Subcutaneous adipose tissue (tissue), 4 donors: ENCODE data around the gene HADH. TPM values are rescaled to one million over a fixed set of nuclear protein-coding genes. Genes with fewer than 3 reads are reported as not detected.

Experiments used
- total RNA-seq, 4 donors: library from RNA; depleted of rRNA; stranded (reverse); fragments of >200 nt; gene quantifications; one replicate each; pipeline ENCODE4 v1.1.0, GENCODE V29; 2016
- TF ChIP-seq, protein P1 (sequence below): fragments of 450-650 bp; IDR thresholded peaks from one replicate; pipeline ENCODE4 v1.5.1; 2016; ENCODE audit warnings: low read depth, mild to moderate bottlenecking, control low read depth, antibody characterized with exemption, moderate library complexity

The HADH gene
- total RNA-seq, 4 donors from 2014 or later = 184 to 303 (median 188) TPM

DNA sequence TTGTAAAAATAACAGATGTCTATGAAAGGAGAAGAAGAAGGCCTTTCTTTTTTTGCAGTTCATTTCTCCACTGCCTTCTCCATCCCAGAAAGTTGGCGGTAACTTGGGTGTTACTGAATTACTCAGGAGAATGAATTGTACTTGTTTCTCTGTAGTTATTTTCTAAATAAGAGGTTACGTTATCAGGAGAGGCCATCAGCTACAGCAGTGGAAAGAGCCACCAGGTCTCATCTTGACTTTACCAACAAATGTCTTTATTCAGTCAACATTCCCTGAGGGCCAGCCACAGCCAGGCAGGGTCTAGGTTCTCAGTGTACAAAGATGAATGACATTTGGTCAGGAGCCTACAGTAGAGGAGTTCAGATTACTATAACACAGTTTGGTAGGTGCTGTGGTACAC is 8.1 kb downstream of the HADH start:
- TF ChIP-seq, protein P1, sequence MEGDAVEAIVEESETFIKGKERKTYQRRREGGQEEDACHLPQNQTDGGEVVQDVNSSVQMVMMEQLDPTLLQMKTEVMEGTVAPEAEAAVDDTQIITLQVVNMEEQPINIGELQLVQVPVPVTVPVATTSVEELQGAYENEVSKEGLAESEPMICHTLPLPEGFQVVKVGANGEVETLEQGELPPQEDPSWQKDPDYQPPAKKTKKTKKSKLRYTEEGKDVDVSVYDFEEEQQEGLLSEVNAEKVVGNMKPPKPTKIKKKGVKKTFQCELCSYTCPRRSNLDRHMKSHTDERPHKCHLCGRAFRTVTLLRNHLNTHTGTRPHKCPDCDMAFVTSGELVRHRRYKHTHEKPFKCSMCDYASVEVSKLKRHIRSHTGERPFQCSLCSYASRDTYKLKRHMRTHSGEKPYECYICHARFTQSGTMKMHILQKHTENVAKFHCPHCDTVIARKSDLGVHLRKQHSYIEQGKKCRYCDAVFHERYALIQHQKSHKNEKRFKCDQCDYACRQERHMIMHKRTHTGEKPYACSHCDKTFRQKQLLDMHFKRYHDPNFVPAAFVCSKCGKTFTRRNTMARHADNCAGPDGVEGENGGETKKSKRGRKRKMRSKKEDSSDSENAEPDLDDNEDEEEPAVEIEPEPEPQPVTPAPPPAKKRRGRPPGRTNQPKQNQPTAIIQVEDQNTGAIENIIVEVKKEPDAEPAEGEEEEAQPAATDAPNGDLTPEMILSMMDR = no peak

DNA sequence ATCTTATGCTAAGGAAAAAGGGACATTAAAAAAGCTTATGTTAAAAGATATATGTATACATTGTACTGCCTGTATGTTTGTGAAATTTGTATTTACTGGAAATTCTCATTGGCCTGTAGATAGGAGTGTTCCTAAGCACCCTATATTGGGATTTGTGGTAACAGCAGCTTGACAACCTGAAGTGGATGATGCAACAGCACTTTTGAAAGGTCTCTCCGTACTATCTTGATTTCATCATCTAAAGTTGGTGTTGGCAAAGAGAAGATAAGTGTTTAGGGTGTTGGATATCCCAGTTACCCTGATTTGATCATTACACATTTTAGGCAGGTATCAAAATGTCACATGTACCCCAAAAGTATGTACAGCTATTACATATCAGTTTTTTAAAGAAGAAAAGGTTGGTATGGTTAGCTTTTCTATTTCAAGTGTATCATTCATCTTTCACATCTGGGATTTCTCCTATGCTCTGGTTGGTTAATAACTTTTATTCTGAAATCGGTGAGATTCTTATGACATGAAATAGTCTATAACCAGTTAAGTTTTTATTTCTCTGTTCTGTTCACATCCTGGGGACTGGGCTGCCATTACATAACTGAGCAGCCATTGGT is 10.3 kb downstream of the HADH start:
- TF ChIP-seq, protein P1 = no peak

DNA sequence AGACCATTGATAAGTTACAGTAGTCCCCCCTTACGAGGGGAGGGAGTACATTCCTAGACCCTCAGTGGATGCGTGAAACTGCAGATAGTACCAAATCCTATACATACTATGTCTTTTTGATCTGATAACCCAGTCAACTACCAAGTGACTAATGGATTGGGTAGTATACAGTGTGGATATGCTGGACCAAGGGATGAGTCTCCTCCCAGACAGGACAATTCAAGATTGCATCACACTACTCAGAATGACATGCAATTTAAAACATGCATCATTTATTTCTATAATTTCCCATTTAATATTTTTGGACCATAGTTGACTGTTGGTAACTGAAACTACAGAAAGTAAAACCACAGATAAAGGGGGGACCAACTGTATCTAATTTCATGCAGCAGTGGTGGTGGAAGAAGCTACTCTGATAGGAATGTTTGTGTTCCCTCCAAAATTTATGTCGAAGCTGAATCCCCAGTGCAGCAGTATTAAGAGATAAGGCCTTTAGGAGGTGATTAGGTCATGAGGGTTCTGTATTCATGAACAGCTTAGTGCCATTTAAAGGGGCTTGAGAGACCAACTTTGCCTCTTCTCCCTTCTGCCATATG is 11.9 kb downstream of the HADH start:
- TF ChIP-seq, protein P1 = no peak

DNA sequence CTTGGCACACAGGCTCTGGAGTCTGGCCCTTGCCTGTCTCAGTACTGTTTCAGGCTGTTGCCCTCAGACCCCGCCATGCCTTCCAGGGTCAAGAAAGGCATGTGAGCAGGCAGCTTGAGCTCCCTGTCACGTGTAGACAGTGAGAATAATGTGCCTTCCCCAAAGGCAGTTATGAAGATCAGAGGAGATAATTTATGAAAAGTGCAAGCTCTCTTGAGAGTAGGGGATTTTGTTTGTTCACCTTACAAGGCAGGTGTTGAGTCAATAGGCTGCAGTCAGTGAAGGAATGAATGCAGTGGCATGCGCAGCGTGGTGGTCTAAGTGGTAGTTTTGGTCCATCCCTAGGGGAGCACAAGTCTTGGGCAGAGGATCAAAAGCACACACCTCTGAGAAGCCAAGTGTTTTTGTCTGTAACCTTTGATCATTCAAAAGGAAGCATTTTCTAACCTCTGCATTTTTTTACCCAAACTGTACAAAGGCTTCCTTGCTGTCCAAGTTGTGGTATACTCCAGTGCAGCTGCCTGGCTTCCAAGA is 14.4 kb downstream of the HADH start:
- TF ChIP-seq, protein P1 = no peak

DNA sequence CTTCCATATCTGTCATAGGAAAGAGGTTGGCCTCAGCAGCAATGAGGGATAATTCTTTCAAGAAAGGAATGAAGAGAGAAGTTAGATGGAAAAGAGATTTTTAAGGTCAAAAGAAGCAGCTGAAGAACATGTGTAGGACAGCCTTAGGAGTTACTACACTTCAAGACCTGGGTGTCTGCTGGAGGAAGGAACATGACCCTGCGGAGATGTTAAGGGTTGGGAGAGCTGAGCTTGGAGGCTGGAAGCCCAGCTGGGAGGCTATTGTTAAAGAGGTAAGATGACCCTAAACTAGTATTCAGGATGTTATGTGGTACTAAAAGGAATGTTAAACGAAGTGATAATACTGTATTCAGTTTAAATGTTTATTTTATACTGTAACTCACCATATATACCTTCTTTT is 15.0 kb downstream of the HADH start:
- TF ChIP-seq, protein P1 = no peak

DNA sequence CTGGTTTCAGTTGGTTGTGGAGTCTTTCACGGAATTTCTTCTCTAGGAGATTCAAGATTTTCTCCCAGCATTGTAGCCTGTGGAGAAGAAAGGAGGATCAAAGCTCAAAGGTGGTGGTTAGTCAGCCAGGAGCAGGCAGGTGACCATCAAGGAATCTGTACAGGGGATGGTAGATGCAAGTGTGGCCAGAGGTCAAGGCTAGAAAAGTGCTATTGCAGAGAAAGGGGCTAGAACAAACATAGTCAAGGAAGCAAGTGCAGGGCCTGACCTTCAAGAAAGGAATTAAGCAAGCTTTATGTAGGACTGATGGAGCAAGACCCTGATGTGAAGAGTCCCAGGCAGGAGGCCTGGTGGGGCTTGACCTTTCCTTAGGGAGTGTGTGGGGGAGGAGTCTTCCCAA is 16.1 kb downstream of the HADH start:
- TF ChIP-seq, protein P1 = no peak

DNA sequence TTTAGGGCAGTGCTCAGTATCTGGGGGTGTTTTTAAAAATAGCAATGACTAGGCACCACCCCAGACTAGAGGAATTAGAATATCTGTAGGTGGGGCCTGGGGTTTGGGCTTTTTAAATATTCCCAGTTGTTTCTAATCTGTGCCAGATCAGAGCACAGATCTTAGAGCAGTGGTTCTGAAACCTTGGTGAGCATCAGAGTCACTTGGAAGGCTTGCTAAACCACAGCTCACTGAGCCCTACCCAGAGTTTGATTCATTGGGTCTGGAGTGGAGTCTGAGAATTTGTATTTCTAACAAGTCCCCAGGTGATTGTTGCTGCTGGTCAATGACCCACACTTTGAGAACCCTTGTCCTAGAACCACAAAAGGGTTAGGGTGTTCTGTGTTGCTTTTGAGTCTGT is 16.7 kb downstream of the HADH start:
- TF ChIP-seq, protein P1 = no peak
